Glutamatergic neuron (in vitro differentiated cells): ENCODE measurements around the gene NID1. TPM values are rescaled to one million over a fixed set of nuclear protein-coding genes. Genes with fewer than 3 reads are reported as not detected.

Experiments
- DNase-seq: peaks from one replicate; pipeline ENCODE4 v3.0.0; 2022
- H3K27ac Mint-ChIP-seq: one replicate; pipeline ENCODE4 v1.8.0; 2020; ENCODE audit warnings: mild to moderate bottlenecking, mixed read lengths, inconsistent platforms; ENCODE audit not compliant: unreplicated experiment
- H3K27me3 Mint-ChIP-seq: one replicate; pipeline ENCODE4 v1.8.0; 2020; ENCODE audit warnings: mild to moderate bottlenecking, moderate library complexity, mixed read lengths, inconsistent platforms; ENCODE audit not compliant: unreplicated experiment
- H3K36me3 Mint-ChIP-seq: one replicate; pipeline ENCODE4 v1.8.0; 2020; ENCODE audit warnings: mild to moderate bottlenecking, mixed read lengths, inconsistent platforms; ENCODE audit not compliant: unreplicated experiment
- H3K4me1 Mint-ChIP-seq: one replicate; pipeline ENCODE4 v1.8.0; 2020; ENCODE audit warnings: mild to moderate bottlenecking, low read depth, mixed read lengths, inconsistent platforms; ENCODE audit not compliant: unreplicated experiment
- H3K4me3 Mint-ChIP-seq: one replicate; pipeline ENCODE4 v1.8.0; 2020; ENCODE audit warnings: mild to moderate bottlenecking, mixed read lengths, inconsistent platforms; ENCODE audit not compliant: unreplicated experiment
- H3K9me3 Mint-ChIP-seq: one replicate; pipeline ENCODE4 v1.8.0; 2020; ENCODE audit warnings: mild to moderate bottlenecking, moderate library complexity, mixed read lengths, inconsistent platforms; ENCODE audit not compliant: unreplicated experiment
- CTCF ChIP-seq: fragments of 200-600 bp; sonication (generic); IDR thresholded peaks from one replicate; pipeline ENCODE4 v1.5.0; 2021; ENCODE audit not compliant: partially characterized antibody, unreplicated experiment
- total RNA-seq: library from RNA; stranded (reverse); fragmentation: NEBNext Ultra II Directional; extraction: Animal tissue kit (Norgen Biotek cat#: 25700); gene quantifications from one replicate; pipeline ENCODE4 v1.2.1, GENCODE V29; 2021; ENCODE audit not compliant: unreplicated experiment

Gene NID1
- total RNA-seq, 1 donor from 2014 or later = 1.4 TPM

GRCh38 chr1:236039740-236040685 lies 24.9 kb downstream of the NID1 start:
- Mint-ChIP-seq H3K4me3 (no peak overlapping the region), H3K9me3 (peaks cover 2% of the 10 kb centered on the region), H3K27me3 (peaks cover 2% of the 10 kb centered on the region), H3K36me3 (no peaks in the 10 kb centered on the region), H3K27ac (no peak overlapping the region), H3K4me1 (no peaks in the 10 kb centered on the region)
- no peak for TF ChIP-seq CTCF
- DNase-seq = no peak

GRCh38 chr1:236038034-236038433 lies 26.9 kb downstream of the NID1 start:
- H3K4me1 Mint-ChIP-seq = no peaks in the 10 kb centered on the region
- DNase-seq = no peak

GRCh38 chr1:236035681-236036101 lies 29.2 kb downstream of the NID1 start:
- H3K36me3 Mint-ChIP-seq = no peaks in the 10 kb centered on the region
- no peaks in the 10 kb centered on the region for H3K4me1 Mint-ChIP-seq
- TF ChIP-seq CTCF = no peak
- H3K27ac Mint-ChIP-seq = no peak overlapping the region
- DNase-seq = no peak
- H3K27me3 Mint-ChIP-seq = peaks cover 2% of the 10 kb centered on the region
- peaks cover 2% of the 10 kb centered on the region for H3K9me3 Mint-ChIP-seq
- no peak overlapping the region for H3K4me3 Mint-ChIP-seq

More at GRCh38 chr1:236038034-236038433, 26.9 kb downstream of the NID1 start:
- Mint-ChIP-seq H3K9me3 (peaks cover 2% of the 10 kb centered on the region), H3K36me3 (no peaks in the 10 kb centered on the region), H3K27ac (no peak overlapping the region), H3K27me3 (peaks cover 2% of the 10 kb centered on the region), H3K4me3 (no peak overlapping the region)
- TF ChIP-seq CTCF = no peak

- no peak overlapping the region for H3K4me3 Mint-ChIP-seq
- H3K36me3 Mint-ChIP-seq = no peaks in the 10 kb centered on the region
- no peak for DNase-seq
- H3K27ac Mint-ChIP-seq = no peak overlapping the region
- peaks cover 2% of the 10 kb centered on the region for H3K9me3 Mint-ChIP-seq
- TF ChIP-seq CTCF = no peak
- H3K27me3 Mint-ChIP-seq = peaks cover 2% of the 10 kb centered on the region
- no peaks in the 10 kb centered on the region for H3K4me1 Mint-ChIP-seq
Observed at GRCh38 chr1:236033336-236033735, 31.6 kb downstream of the NID1 start.

- TF ChIP-seq CTCF = no peak
- no peaks in the 10 kb centered on the region for H3K27me3 Mint-ChIP-seq
- no peak overlapping the region for H3K4me3 Mint-ChIP-seq
- H3K36me3 Mint-ChIP-seq = no peaks in the 10 kb centered on the region
- no peak overlapping the region for H3K27ac Mint-ChIP-seq
- DNase-seq = no peak
- H3K4me1 Mint-ChIP-seq = no peaks in the 10 kb centered on the region
- H3K9me3 Mint-ChIP-seq = peaks cover 1% of the 10 kb centered on the region
Observed at GRCh38 chr1:236030534-236030933, 34.4 kb downstream of the NID1 start.
